Adipocyte (in vitro differentiated cells): ENCODE data around the gene CRIP1.
A peak's percentile ranks its signal among the peaks of the same experiment; 100 is the strongest.

Experiments used
- DNase-seq: peaks from one replicate; pipeline ENCODE4 v3.0.0-alpha.2; 2015; ENCODE audit warnings: low read depth
- H3K27me3 ChIP-seq: replicated peaks from 2 replicates; pipeline ENCODE4 v1.7.0; 2013; ENCODE audit warnings: mild to moderate bottlenecking, low read length, moderate library complexity; ENCODE audit not compliant: control insufficient read depth, insufficient read depth
- H3K36me3 ChIP-seq: 2 replicates; pipeline ENCODE4 v1.7.0; 2013; ENCODE audit warnings: low read length, mild to moderate bottlenecking, moderate library complexity; ENCODE audit not compliant: control insufficient read depth, insufficient read depth, severe bottlenecking
- H3K4me1 ChIP-seq: 2 replicates; pipeline ENCODE4 v1.7.0; 2013; ENCODE audit warnings: mild to moderate bottlenecking, low read length, moderate library complexity; ENCODE audit not compliant: control insufficient read depth, insufficient read depth
- H3K4me3 ChIP-seq: 2 replicates; pipeline ENCODE4 v1.7.0; 2013; ENCODE audit warnings: mild to moderate bottlenecking, low read length, moderate library complexity
- H3K9ac ChIP-seq: 2 replicates; pipeline ENCODE4 v1.7.0; 2013; ENCODE audit warnings: mild to moderate bottlenecking, low read length, moderate library complexity
- H3K9me3 ChIP-seq: 2 replicates; pipeline ENCODE4 v1.7.0; 2013; ENCODE audit warnings: mild to moderate bottlenecking, low read length, moderate library complexity; ENCODE audit not compliant: control insufficient read depth

The CRIP1 gene

GRCh38 chr14:105519946-105520698 lies 33.4 kb downstream of the CRIP1 start:
- no peak overlapping the region for H3K4me3 ChIP-seq
- DNase-seq: no peak

GRCh38 chr14:105525326-105525725 lies 38.6 kb downstream of the CRIP1 start:
- Histone ChIP-seq H3K9me3 (no peaks in the 10 kb centered on the region), H3K9ac (no peak overlapping the region), H3K27me3 (peaks cover 5% of the 10 kb centered on the region), H3K36me3 (no peaks in the 10 kb centered on the region), H3K4me3 (no peak overlapping the region), H3K4me1 (peaks cover 2% of the 10 kb centered on the region)
- DNase-seq: no peak

More at GRCh38 chr14:105519946-105520698, 33.4 kb downstream of the CRIP1 start:
- Histone ChIP-seq H3K4me1 (no peaks in the 10 kb centered on the region), H3K9ac (no peak overlapping the region), H3K9me3 (peaks cover 12% of the 10 kb centered on the region), H3K27me3 (peaks cover 30% of the 10 kb centered on the region), H3K36me3 (no peaks in the 10 kb centered on the region)

DNA sequence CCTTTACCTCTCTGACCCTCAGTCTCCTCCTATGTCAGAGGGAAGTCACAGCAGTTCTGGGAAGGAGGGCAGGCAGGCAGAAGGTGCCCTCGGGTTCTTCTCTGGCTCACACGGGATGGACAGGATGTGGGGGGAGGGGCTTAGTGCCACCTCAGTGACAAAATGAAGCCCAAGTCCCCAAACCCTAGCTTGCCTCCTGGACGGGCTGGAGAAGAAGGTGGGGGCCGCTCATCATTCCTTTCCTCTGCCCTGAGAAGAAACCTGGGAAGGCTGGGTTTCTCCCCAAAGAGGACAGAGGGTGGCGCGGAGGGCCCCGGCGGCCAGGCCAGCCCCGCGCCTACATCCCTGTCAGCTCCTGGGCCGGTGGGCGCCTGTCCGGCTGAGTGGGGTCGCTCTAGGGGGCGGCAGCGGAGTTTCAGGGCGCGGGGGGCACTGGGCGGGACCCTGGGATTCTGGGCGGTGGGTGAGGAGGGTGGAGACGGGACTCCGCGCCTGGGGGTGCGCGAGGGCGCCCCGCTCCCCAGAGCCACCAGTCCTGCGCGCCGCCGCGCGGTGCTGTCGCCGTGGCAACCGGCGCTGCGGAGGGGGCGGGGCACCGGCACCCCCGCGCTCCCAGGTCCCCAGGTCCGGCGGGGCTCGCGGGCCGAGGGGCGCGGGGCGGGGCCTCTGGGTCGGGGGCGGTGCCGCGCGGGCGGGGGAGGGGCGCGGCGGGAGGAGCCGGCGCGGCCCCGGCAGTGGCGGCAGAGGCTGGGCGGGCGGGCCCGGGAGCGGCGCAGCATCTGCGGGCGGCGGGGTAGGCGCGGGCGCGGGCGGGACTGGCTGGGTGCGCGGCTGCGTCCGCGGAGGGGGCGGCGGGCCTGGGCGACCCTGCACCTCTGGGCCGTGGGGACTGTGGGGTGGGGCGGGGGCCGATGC lies 39.4 kb downstream of the CRIP1 start, which contains the start of gene TMEM121:
TSS of gene TMEM121 (plus strand) at position 723 of the 915 bp plus-strand sequence. CDS start 2,252 bp downstream, outside the sequence.
- Histone ChIP-seq H3K4me1 (peaks cover 2% of the 10 kb centered on the region), H3K27me3 (peaks cover 4% of the 10 kb centered on the region), H3K36me3 (no peaks in the 10 kb centered on the region), H3K9me3 (no peaks in the 10 kb centered on the region), H3K4me3 (no peak within 1 kb of the TSS), H3K9ac (no peak within 1 kb of the TSS)
- peak; percentile 71 for DNase-seq

GRCh38 chr14:105526776-105527380 lies 40.2 kb downstream of the CRIP1 start:
- peak; percentile 40 for DNase-seq
- H3K9ac ChIP-seq: no peak overlapping the region
- H3K4me3 ChIP-seq: no peak overlapping the region
- peaks cover 1% of the 10 kb centered on the region for H3K27me3 ChIP-seq
- H3K9me3 ChIP-seq: no peaks in the 10 kb centered on the region
- H3K36me3 ChIP-seq: no peaks in the 10 kb centered on the region
- H3K4me1 ChIP-seq: peaks cover 2% of the 10 kb centered on the region

- no peaks in the 10 kb centered on the region for H3K9me3 ChIP-seq
- no peak overlapping the region for H3K9ac ChIP-seq
- no peaks in the 10 kb centered on the region for H3K36me3 ChIP-seq
- no peak overlapping the region for H3K4me3 ChIP-seq
- H3K27me3 ChIP-seq: peaks cover 3% of the 10 kb centered on the region
- H3K4me1 ChIP-seq: peaks cover 2% of the 10 kb centered on the region
- no peak for DNase-seq
Observed at GRCh38 chr14:105527381-105527825, 40.7 kb downstream of the CRIP1 start.

GRCh38 chr14:105527826-105528585 lies 41.3 kb downstream of the CRIP1 start:
- peak; percentile 92 for DNase-seq
- Histone ChIP-seq H3K9ac (peak overlapping the region; percentile 83), H3K36me3 (no peaks in the 10 kb centered on the region), H3K4me1 (peaks cover 2% of the 10 kb centered on the region), H3K4me3 (peak overlapping the region; percentile 80), H3K27me3 (peaks cover 6% of the 10 kb centered on the region), H3K9me3 (no peaks in the 10 kb centered on the region)

DNA sequence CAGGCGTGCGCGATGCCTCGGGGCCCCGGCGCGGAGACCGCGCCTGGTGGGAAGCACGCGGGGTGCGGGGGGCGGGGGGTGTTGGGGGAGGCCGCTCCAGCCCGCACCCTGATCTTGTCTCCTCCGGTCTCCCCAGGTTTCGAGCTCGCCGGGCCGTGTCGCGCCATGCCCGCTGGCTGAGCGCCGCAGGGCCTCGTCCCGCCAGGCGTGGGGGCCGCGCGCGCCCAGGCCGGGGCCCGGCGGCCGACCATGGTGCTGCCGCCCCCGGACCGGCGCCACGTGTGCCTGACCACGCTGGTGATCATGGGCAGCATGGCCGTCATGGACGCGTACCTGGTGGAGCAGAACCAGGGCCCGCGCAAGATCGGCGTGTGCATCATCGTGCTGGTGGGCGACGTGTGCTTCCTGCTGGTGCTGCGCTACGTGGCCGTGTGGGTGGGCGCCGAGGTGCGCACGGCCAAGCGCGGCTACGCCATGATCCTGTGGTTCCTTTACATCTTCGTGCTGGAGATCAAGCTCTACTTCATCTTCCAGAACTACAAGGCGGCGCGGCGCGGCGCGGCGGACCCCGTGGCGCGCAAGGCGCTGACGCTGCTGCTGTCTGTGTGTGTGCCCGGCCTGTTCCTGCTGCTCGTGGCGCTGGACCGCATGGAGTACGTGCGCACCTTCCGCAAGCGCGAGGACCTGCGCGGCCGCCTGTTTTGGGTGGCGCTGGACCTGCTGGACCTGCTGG lies 42.1 kb downstream of the CRIP1 start:
- Histone ChIP-seq H3K27me3 (peaks cover 13% of the 10 kb centered on the region), H3K36me3 (no peaks in the 10 kb centered on the region), H3K4me3 (peak overlapping the region; percentile 24), H3K9ac (peak overlapping the region; percentile 54), H3K4me1 (peaks cover 2% of the 10 kb centered on the region), H3K9me3 (no peaks in the 10 kb centered on the region)
- no peak for DNase-seq

- peaks cover 18% of the 10 kb centered on the region for H3K27me3 ChIP-seq
- no peak for DNase-seq
Observed at GRCh38 chr14:105529319-105529568, 42.6 kb downstream of the CRIP1 start.

DNA sequence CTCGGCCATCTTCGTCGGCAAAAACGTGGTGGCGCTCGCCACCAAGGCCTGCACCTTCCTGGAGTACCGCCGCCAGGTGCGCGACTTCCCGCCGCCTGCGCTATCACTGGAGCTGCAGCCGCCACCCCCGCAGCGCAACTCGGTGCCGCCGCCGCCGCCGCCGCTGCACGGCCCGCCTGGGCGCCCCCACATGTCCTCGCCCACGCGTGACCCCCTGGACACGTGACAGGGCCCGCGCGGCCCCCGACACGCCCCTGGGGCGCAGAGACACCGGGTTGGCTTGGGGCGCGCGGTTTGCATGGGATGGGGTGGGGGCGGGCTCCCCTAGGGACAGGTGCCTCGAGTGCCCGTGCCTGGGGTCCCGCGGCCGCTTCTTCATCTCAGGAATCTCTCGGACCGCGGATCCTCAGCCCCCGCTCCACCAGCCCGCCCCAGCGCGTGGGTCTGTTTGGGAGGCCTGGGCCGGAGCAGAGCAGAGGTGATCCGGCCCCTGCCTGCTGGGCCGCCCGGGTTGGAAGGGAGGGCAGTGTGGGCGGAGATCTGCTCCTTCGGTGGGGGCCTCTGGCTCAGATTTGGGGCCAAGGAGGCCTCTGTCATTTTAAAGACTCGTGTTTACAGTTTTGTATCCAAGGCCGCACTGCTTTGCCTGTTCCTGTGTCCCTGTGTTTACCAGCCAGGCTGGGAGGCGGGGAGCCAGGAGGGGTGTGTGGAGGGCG lies 43.0 kb downstream of the CRIP1 start:
- DNase-seq: no peak
- Histone ChIP-seq H3K4me3 (no peak overlapping the region), H3K4me1 (peaks cover 2% of the 10 kb centered on the region), H3K27me3 (peaks cover 21% of the 10 kb centered on the region), H3K9ac (no peak overlapping the region), H3K36me3 (no peaks in the 10 kb centered on the region), H3K9me3 (no peaks in the 10 kb centered on the region)

More at GRCh38 chr14:105529319-105529568, 42.6 kb downstream of the CRIP1 start:
- H3K4me1 ChIP-seq: peaks cover 2% of the 10 kb centered on the region
- no peak overlapping the region for H3K4me3 ChIP-seq
- H3K9me3 ChIP-seq: no peaks in the 10 kb centered on the region
- H3K9ac ChIP-seq: no peak overlapping the region
- no peaks in the 10 kb centered on the region for H3K36me3 ChIP-seq
